ENCODE data around the gene RBPJ.

RBPJ gene

GRCh38 chr4:26320538-26321372 lies at the start of gene RBPJ:
Gene RBPJ, plus strand, starts transcription at chr4:26321014. Its CDS starts 15 bp downstream, at chr4:26321029.
- peak within 1 kb of the TSS; percentile 92 for H3K4me3 ChIP-seq (replicated peaks; ENCODE audit: low read depth, low read length)
- DNase-seq (ENCODE audit: low read depth), result peak; percentile 98
- TF ChIP-seq, protein P1, sequence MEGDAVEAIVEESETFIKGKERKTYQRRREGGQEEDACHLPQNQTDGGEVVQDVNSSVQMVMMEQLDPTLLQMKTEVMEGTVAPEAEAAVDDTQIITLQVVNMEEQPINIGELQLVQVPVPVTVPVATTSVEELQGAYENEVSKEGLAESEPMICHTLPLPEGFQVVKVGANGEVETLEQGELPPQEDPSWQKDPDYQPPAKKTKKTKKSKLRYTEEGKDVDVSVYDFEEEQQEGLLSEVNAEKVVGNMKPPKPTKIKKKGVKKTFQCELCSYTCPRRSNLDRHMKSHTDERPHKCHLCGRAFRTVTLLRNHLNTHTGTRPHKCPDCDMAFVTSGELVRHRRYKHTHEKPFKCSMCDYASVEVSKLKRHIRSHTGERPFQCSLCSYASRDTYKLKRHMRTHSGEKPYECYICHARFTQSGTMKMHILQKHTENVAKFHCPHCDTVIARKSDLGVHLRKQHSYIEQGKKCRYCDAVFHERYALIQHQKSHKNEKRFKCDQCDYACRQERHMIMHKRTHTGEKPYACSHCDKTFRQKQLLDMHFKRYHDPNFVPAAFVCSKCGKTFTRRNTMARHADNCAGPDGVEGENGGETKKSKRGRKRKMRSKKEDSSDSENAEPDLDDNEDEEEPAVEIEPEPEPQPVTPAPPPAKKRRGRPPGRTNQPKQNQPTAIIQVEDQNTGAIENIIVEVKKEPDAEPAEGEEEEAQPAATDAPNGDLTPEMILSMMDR (IDR thresholded peaks at IDR 0.05; ENCODE audit: low read length, missing control alignments), result no peak

- TF ChIP-seq, protein P1 (IDR thresholded peaks at IDR 0.05; ENCODE audit: low read length, missing control alignments), result no peak
- no peak overlapping the region for H3K4me3 ChIP-seq (replicated peaks; ENCODE audit: low read depth, low read length)
- DNase-seq (ENCODE audit: low read depth), result no peak
These were observed 49.1 kb upstream of the RBPJ start for GRCh38 chr4:26271703-26272102.

DNA sequence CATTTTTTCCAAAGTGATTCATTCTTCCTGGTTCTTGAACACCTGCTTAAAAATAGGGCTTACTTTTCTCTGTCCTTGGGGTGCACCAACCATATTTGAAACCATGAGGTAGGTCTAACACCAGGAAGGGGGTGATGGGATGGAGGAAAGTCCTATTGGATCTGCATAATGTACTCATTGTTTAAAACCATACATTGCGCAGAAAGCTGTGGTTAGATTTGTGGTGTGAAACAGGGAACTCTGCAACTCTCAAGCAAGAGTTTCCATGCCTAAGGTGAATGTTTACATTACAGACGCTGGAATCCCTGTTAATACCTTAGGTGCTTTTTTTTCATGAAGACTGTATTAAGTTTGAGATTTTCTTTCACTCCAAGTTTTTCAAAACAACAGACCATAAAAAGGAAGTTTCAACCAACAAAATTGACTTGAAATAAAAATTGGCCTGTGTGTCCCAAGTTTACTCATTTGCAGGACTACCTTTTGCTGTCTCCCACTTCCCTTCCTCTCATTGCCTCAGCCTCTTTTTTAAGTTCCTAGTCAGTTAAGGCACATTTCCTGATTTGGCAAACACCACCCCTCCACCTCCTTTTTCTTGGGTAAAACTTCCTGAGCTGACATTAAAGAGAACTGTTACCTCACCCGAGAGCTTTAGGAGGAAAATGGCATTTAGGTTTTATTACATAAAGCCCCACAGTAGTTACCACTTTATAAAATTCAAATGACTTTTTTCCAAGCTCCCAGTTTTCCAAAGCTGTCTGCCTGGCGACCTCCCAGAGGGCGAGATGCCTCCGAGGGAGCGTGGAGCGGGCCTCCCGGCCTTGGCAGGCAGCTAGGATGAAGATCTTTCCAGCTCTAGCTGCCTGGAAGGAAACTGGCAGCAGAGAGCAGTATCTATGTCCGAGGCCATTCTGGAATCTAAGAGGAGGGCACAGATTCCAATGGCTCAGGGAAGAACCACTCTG lies 47.9 kb upstream of the RBPJ start:
- H3K4me3 ChIP-seq (replicated peaks; ENCODE audit: low read depth, low read length), result no peak overlapping the region
- TF ChIP-seq, protein P1 (IDR thresholded peaks at IDR 0.05; ENCODE audit: low read length, missing control alignments), result no peak
- DNase-seq (ENCODE audit: low read depth), result no peak

DNA sequence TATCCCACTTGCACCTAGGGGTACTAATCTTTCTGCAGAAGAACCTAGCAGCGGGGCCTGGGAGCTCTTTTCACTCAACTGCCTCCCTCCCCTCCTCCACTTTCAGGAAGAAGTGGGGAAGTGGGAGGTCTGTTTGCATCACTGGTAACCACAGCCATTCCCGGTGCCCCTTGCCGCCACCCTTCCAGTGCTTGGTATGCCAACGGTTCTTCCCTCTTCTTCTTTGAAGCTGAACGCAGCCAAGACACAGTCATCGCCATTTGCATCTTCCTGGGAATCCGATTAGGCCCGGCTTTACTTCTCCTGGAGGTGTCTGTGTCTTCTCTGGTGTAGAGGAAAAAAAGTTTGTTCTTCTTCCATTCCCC lies 47.2 kb upstream of the RBPJ start:
- TF ChIP-seq, protein P1 (IDR thresholded peaks at IDR 0.05; ENCODE audit: low read length, missing control alignments), result no peak
- H3K4me3 ChIP-seq (replicated peaks; ENCODE audit: low read depth, low read length), result no peak overlapping the region
- DNase-seq (ENCODE audit: low read depth), result no peak

DNA sequence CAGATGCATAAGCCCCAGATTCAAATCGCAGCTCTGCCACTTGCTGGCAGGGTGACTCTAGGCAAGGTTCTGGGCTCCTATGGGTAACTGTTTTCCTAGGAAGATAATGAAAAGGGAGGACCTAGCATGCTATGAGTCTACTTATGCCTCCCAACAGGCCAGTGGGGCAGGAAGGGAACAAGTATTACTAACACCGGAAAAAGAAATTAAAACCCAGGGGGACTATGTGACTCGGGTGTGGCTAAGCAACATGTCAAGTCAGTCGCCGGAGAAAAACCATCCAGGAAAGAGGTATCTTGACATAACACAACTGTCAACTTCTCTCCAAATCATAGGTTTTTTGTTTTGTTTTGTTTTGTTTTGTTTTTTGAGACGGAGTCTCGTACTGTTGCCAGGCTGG lies 45.5 kb upstream of the RBPJ start:
- DNase-seq (ENCODE audit: low read depth), result no peak
- no peak overlapping the region for H3K4me3 ChIP-seq (replicated peaks; ENCODE audit: low read depth, low read length)
- TF ChIP-seq, protein P1 (IDR thresholded peaks at IDR 0.05; ENCODE audit: low read length, missing control alignments), result no peak

GRCh38 chr4:26279446-26279845 lies 41.4 kb upstream of the RBPJ start:
- TF ChIP-seq, protein P1 (IDR thresholded peaks at IDR 0.05; ENCODE audit: low read length, missing control alignments), result no peak
- H3K4me3 ChIP-seq (replicated peaks; ENCODE audit: low read depth, low read length), result no peak overlapping the region
- DNase-seq (ENCODE audit: low read depth), result no peak

Measured in fibroblast of pulmonary artery (primary cell).